HG03159 (cell line): ENCODE measurements around the gene UBE4A.

Experiments
- ATAC-seq: cut with Tn5 transposase; IDR thresholded peaks from one replicate; pipeline ENCODE4 v1.9.1; 2021; ENCODE audit warnings: mild to moderate bottlenecking, moderate library complexity; ENCODE audit not compliant: unreplicated experiment

Gene UBE4A, protein sequence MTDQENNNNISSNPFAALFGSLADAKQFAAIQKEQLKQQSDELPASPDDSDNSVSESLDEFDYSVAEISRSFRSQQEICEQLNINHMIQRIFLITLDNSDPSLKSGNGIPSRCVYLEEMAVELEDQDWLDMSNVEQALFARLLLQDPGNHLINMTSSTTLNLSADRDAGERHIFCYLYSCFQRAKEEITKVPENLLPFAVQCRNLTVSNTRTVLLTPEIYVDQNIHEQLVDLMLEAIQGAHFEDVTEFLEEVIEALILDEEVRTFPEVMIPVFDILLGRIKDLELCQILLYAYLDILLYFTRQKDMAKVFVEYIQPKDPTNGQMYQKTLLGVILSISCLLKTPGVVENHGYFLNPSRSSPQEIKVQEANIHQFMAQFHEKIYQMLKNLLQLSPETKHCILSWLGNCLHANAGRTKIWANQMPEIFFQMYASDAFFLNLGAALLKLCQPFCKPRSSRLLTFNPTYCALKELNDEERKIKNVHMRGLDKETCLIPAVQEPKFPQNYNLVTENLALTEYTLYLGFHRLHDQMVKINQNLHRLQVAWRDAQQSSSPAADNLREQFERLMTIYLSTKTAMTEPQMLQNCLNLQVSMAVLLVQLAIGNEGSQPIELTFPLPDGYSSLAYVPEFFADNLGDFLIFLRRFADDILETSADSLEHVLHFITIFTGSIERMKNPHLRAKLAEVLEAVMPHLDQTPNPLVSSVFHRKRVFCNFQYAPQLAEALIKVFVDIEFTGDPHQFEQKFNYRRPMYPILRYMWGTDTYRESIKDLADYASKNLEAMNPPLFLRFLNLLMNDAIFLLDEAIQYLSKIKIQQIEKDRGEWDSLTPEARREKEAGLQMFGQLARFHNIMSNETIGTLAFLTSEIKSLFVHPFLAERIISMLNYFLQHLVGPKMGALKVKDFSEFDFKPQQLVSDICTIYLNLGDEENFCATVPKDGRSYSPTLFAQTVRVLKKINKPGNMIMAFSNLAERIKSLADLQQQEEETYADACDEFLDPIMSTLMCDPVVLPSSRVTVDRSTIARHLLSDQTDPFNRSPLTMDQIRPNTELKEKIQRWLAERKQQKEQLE

DNA sequence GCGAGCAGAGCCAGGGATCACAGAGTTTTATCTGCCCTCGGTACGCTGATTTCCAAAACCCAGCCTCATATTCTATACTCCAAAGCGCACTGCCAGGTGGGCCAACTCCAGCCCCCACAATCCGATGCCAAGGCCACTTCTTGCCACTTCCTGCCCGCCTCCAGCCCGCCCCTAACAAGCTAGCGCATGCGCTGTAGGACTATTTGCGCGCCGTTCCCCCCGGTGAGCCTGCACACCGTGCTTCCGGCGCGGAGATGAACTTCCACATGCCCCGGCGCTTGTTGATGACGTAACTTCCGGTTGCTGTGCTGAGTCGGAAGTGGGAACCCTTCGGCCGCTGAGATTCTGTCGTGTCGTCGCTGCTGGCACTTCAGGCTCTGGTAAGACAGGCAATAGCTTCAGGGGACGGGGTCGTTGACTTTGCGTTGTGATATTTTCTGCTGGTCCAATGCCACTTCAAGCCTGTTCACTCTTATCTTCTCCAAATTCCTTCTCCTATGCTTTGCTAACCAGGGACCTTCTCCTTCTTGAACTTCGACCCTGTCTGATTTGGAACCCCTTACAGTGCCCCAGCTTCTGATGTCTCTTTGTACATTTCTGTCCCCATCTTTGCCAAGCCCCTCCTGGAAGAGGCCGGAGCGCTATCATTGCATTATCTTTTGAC is at the start of gene UBE4A:
Gene UBE4A, plus strand, starts transcription at position 306 of the 664 bp plus-strand sequence. CDS start 5,481 bp downstream, outside the sequence.
- ATAC-seq, result peak; percentile 95

DNA sequence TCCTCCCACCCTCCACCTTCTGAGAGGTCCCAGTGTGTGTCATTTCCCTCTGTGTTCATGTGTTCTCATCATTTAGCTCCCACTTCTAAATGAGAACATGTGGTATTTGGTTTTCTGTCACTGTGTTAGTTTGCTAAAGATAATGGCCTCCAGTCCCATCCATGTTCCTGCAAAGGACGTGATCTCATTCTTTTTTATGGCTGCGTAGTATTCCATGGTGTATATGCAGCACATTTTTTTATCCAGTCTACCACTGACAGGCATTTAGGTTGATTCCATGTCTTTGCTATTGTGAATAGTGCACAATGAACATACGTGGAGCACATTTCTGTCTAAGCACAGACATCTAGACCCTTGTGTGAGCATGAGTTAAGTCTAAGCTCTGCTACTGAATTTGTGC is 49.1 kb upstream of the UBE4A start:
- ATAC-seq, result no peak

DNA sequence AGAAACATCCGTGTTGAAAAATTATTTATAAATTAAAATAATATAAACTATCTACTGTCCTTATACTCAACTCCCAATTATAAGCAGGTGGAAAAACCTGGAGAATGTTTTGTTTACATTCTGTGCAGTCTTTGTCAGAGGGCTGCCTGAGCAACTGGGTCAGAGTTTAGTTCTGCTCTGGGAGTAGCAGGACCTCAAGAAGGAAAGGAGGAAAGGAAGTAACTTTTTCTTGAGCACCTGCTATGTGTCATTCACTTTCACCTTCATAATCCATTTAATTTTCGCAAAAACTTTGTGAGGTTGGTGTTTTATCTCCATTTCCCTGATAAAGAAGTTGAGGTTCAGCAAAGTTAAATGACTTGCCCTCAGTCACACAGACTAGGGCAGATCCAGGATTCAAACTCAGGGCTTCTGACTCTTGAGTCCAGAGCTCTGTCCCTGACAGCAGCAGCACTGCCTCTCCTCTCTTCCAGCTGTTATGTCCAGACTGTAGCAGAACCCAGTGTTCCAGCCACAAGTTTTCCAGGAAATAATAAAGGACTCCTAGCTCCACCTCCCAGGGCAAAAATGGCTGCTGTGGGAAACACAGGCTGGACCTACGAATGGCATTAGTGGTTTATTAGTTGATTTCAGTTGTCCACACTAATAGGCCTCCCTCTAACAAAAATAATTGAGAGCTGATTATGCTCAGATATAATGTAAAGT is 48.5 kb upstream of the UBE4A start:
- ATAC-seq, result no peak

DNA sequence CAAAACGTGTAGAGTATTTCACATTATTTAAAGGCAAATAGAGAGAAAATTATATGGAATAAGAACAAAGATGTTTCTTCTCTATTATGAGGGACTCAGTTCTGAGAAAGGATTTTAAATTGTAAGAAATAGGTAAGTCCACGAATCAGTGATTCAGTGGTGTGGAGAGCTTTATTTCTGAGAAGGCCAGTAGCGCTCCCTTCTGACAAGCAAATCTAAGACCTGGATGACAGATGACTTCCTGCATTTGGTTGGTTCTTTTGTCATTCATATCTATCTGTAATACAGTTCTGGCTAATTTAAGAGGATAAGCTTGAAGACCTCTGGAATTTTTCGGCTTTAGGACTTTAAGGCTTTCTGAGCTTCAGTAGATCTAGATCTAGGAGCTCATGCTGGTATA is 47.9 kb upstream of the UBE4A start:
- no peak for ATAC-seq

DNA sequence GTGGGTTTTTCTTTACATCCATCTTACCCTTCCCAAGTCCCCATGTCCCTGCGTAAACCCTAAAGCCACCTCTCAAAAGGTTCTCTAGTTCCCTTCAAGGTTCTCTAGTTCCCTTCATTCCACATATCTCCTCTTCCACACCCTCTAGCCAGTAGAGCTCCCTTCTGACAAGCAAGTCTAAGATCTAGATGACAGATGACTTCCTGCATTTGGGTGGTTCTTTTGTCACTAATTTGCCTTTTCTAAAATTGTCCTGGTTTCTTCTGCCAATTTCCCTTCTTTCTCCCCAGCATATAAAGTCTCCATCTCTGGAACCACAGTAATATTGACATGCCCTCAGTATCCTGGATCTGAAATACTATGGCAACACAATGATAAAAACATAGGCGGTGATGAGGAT is 47.1 kb upstream of the UBE4A start:
- no peak for ATAC-seq

DNA sequence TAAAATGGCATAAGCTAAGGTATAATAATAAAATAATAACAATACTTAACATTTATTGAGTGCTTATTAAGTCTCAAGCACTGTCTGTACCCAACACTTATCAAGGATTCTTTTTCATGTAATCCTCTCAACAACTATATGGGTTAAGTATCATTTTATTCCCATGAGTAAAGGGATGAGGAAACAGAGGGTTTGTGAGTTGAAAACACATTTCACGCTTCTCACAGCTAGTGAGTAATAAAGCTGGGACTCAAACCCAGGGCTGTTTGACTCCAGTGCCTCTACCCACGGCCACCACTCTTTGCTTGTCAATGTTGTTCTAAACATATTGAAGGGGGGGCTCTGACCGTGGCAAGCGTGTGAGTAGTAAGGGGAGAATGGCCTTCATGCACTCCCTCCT is 46.2 kb upstream of the UBE4A start:
- ATAC-seq, result no peak

DNA sequence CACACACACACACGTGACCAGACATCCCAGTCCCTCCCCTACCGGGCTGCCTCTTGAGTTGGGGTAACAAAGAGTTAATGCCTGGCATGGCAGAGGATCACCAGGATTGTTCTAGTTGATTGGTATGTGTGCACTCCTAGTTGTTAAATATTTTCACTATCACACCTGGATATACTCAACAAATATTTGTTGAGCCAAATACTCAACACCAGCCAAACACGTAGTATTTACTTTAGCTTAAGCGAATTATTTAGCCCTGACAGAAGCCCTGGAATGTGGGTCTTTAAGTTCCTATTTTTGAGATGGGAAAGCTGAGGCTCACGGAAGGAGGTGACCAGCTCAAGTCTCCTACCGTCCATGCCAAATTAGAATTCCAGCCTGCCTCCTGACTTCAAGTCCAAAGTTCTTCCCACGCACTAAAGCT is 44.4 kb upstream of the UBE4A start:
- no peak for ATAC-seq

DNA sequence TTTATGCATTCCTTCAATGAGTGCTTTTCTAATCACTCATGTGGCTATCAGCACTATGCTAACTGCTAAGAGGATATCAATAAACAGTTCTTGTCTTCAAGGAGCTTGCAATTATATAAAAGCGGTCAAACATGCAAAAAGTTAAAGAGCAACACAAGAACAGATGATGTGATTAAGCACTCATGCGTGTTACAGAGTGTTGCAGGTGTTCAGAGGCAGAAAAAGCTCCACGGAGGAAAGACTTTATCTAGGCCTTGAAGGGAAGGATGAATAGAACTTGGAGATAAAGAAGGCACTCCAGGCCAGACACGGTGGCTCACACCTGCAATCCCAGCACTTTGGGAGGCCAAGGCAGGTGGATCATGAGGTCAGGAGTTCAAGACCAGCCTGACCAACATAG is 41.3 kb upstream of the UBE4A start:
- ATAC-seq, result no peak

DNA sequence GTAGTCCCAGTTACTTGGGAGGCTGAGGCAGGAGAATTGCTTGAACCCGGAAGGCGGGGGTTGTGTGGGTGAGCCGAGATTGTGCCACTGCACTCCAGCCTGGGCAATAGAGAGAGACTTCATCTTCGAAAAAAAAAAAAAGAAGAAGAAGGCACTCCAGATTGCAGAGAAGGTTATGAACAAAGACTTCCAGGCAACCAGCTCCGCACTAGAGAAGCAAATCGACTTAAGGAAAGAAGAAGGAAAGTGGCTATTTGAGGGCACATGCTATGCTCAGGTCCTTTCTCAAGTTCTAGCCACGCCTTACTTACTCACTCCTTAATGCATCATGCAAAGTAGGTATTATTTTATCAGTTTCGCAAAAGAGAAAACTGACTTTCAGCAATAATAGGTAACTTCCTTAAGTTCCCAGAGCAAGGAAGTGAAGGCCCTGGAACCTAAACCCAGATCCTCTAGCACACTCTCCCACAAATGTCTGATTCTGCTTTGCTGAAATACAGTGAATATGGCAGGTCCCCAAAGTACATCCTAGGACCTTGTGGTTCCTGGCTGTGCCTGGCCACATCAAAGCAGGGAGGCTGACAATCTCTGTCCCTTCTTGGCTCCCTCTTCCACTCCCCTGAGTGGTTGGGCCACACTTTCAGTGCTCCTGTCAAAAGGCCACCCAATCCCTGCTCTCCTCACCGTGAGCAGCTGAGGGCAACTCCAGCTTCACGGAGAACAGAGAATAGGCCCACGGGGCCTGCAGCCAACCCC is 40.6 kb upstream of the UBE4A start:
- ATAC-seq, result no peak

DNA sequence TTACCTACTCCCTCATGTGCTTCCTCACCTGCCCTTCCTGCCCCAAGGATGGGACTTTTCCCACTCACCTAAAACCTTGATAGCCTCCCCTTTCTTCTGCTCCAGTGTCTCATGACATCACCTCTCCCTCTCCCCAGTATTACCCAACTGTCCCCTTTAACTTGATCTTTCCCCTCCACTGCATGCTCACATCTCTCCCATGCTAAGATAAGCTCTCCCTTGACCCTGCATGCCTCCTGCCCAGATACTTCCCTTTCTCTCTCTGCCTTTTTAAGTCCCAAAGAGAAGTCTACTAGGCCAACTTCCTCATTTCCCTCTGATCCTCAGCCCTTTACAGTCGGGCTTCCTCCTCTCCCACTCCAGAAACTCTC is 40.1 kb upstream of the UBE4A start:
- ATAC-seq, result no peak

DNA sequence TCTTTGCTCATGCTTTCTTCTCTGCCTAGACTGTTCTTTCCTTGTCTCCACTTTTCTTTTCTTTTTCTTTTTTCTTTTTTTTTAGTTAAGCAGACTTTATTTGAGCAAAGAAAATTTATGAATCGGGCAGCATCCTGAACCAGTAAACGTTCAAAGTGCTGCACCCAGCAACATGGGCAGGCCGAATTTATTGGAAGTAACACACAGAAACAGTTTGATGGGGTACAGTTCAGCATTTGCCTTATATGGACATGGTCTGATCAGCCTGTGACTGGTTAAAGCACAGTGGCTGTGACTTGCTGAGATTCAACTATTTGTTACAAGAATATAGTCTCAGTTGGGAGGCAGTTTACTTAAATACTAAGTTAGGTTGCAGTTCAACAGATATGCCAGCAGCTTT is 38.9 kb upstream of the UBE4A start:
- no peak for ATAC-seq

DNA sequence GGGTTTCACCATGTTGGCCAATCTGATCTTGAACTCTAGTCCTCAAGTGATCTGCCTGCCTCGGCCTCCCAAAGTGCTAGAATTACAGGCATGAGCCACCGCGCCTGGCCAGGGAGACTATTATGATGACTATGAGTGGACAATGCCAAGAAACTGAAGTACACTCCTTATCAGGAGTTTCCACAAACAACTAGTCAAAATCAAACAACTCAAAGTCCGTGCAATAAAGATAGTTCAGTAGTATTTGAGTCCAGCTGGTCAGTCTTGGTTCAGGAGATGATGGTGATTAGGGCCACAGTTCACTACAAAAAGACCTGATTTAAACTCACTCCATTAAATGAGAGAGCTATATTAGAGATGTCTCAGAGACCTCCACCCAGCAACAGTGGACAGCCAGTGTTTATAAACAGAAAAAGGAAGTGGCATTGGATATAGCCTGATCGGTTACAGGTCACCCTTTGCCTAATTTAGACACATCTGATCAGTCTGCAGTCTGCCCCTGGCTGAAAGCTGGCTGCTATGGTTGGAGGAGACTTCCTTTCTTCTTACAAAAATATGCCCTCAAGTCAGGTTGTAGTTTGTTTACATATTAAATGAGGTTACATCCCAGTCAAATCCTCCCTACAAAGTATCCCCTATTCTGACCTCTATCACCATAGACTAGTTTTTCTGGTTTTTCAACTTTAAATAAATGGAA is 37.9 kb upstream of the UBE4A start:
- no peak for ATAC-seq

DNA sequence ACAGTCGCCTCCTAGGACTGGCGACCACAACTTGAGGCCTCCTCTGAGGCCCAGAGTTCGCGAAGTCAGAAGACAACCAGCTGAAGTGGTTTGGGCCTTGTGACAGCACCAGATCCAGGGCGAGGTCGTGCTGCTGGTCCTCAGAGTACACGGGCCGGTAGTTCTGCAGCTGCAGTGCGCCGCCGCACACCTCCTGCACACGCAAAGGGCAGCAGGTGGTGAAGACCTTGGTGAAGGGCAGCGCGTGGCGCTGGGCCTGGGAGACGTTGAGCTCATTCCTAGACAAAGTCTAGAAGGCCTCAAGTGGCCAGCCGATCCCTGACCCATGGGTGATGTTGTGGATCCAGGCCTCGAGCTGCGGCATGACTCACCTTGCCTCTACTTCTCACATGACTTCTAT is 36.7 kb upstream of the UBE4A start:
- ATAC-seq, result no peak

DNA sequence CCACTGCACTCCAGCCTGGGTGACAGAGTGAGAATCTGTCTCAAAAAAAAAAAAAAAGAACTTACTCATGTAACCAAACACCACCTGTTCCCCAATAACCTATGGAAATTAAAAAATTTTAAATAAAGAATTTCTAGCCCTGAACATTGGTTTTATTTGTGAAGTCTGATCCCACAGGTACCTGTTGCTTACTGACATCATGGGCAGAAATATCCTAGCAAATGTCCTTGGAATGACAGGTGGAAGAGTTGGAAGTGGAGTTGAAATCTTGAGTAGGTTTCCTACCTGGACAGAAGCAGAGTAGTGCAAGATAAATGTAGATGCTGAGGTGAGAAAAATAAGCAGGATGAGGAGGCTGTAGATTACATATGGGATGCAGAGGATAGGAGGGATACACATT is 34.1 kb upstream of the UBE4A start:
- no peak for ATAC-seq

DNA sequence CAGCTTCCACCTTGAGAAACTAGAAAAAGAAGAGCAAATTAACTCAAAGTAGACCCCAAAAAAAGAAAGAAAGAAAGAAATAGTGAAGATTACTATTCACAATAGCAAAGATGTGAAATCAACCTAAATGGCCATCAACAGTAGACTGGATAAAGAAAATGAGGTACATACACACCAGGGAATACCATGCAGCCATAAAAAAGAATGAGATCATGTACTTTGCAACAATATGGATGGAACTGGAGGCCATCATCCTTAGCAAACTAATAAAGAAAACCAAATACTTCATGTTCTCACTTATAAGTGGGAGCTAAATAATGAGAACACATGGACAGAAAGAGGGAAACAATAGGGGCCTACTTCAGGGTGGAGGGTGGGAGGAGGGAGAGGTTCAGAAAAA is 30.7 kb upstream of the UBE4A start:
- ATAC-seq, result no peak

DNA sequence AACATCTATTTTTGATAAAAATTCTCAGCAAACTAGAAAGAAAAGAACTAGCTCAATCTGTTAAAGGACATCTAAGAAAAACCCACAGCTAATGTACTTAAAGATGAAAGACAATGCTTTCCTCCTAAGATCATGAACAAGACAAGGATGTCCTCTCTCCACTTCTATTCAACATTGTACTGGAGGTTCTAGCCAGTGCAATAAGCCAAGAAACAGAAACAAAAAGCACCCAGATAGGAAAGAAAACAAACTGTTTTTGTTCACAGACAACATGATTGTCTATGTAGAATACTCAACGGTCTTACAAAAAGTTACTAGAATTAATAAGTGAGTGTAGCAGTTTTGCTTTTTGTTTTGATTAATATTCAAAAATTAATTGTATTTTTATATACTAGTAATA is 24.7 kb upstream of the UBE4A start:
- no peak for ATAC-seq

DNA sequence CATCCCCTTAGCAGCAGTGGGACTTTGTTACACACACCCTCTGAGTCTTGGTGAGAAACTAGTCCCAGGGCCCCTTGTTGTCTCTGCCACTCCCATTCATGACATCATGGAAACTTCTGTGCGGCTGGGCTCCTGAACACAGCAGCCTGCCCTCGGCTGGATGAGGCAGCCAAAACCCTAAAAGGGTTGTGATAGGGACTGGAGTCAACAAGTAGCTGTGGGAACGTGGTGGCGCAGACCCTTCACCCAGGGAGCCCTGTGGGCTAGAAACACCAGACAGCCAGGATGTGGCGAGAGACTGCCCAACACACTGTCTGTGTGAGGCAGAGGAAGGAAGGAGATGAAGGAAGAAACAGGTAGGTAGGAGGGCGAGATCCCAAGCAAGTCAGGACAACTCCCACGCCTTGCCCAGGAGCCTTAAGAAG is 20.8 kb upstream of the UBE4A start:
- no peak for ATAC-seq

DNA sequence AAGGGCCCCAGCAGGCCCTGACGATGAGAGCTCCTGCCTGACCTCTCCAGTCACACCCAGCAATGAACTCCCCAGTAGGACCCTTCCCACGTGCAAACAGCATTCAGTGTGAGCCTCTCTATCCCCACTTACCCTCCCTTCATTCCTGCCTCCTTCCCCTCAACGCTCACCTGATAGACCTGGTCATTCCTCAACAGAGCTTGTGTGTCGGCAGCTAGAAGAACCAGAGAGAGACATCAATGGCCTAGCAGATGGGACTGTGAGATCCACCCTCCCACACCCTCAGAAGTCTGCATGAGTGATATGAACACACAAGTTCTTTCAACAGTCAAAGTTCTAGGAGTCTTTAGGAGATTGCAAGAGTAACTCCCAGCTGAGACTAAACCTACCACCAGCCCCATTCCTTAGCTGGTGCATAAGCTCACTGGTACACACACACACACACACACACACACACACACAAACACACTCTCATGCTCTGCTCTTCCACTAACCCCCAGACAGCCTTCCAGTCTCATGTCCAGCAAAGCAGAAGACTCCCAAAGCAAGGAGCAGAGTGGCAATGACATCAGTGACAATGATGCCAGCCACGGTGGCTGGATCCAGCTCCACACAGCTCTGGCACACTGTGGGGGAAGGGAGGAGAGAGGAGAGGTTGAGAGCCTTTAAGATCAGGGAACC is 20.0 kb upstream of the UBE4A start:
- ATAC-seq, result no peak

DNA sequence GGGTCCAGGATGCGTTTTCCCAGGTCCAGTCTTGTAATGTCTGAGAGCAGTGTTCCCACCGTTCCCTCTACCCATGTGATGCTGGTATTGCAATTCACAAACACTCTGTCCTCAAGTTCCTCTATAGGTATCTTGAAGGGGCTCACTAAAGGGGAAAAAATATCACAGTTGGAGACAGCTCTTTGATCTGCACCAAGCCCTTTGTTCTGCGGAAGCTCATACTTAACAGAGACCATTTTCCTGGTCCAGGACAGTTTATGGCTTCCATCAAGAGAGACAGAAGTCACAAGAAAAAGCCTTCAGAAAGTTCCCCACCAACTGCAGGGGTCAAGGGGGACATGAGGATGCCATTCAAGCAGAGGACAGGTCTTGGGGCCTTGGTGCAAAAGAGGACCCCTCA is 19.0 kb upstream of the UBE4A start:
- ATAC-seq, result no peak
